ENCODE measurements around the gene MAIP1. TPM values are rescaled to one million over a fixed set of nuclear protein-coding genes. Genes with fewer than 3 reads are reported as not detected.

MAIP1 gene
- total and polyA plus RNA-seq, 2 of the 4 experiments (the other 2 are of a cell fraction) = 14.2 to 16.8 TPM

DNA sequence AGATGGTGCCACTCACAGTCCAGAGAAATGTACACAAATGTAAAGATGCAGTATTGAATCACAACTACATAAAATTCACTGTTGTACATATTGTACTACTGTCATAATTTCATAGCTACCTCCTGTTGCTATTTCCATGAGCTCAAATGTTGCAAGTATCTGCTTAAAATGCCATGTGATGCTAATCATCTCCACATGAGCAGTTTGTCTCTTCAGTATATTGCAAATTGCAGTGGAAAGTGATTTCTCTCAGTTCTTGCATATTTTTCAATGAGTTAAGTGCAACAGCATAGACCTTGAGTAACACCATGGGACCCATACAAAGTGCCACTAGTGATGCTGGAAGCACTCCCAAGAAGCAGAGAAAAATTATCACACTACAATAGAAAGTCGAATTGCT lies 51.9 kb downstream of the MAIP1 start:
- Histone ChIP-seq H2BK20ac (ENCODE audit: low read depth, low read length) (no peak overlapping the region), H3K4me3 (ENCODE audit: insufficient read depth, low read depth, low read length) (no peak overlapping the region), H2BK15ac (ENCODE audit: low read depth, low read length) (no peak overlapping the region), H4K91ac (ENCODE audit: insufficient read depth, low read depth, low read length) (no peak overlapping the region), H3K4ac (ENCODE audit: low read depth, low read length) (no peak overlapping the region), H3K9ac (ENCODE audit: low read depth, low read length) (no peak overlapping the region), H3K23ac (ENCODE audit: low read depth, low read length) (no peak overlapping the region), H2BK120ac (ENCODE audit: low read depth, low read length) (no peak overlapping the region), H2BK5ac (ENCODE audit: low read depth, low read length, poor library complexity, severe bottlenecking) (no peak overlapping the region), H3K36me3 (ENCODE audit: control insufficient read depth, insufficient read depth, low read length) (no peaks in the 10 kb centered on the region), H3K4me1 (ENCODE audit: control insufficient read depth, insufficient read depth, low read length) (peaks cover 2% of the 10 kb centered on the region), H2AK5ac (ENCODE audit: low read depth, low read length) (no peak overlapping the region), H4K8ac (ENCODE audit: low read depth in 2 of 2, low read length in 2 of 2) (no peak overlapping the region), H3K4me2 (ENCODE audit: low read depth, low read length) (no peak overlapping the region), H3K27me3 (ENCODE audit: control insufficient read depth, insufficient read depth, low read length) (no peaks in the 10 kb centered on the region), H2AFZ (replicated peaks; ENCODE audit: low read length, poor library complexity) (no peak overlapping the region), H3K27ac (ENCODE audit: insufficient read depth, low read length) (no peak overlapping the region), H4K20me1 (ENCODE audit: insufficient read depth, low read length) (no peaks in the 10 kb centered on the region), H3K79me1 (ENCODE audit: low read depth in 1 of 2, low read length in 2 of 2) (no peaks in the 10 kb centered on the region), H2AK9ac (replicated peaks; ENCODE audit: low read depth, low read length, poor library complexity) (no peak overlapping the region), H3K56ac (ENCODE audit: extremely low read depth, insufficient read depth, low read length) (no peak overlapping the region), H3K18ac (ENCODE audit: low read depth, low read length) (no peak overlapping the region), H3K14ac (replicated peaks; ENCODE audit: low read depth, low read length) (no peak overlapping the region), H3K9me1 (ENCODE audit: insufficient read depth, low read length) (no peaks in the 10 kb centered on the region), H4K5ac (ENCODE audit: low read depth, low read length) (no peak overlapping the region), H3K9me3 (ENCODE audit: control insufficient read depth, insufficient read depth, low read length) (peaks cover 5% of the 10 kb centered on the region)
- no peak for ATAC-seq (ENCODE audit: low read depth)
- intact Hi-C loops (cut with micrococcal nuclease) (no loop called here), dilution Hi-C loops (cut with HindIII; ENCODE audit: low sequenced_read_pairs, unreplicated experiment) (no loop called here), in situ Hi-C loops (cut with MboI; ENCODE audit: low sequenced_read_pairs) (no loop called here)
- TF ChIP-seq FOS (IDR thresholded peaks at IDR 0.05; ENCODE audit: low read depth, low read length) = no peak
- TF ChIP-seq, protein P1, sequence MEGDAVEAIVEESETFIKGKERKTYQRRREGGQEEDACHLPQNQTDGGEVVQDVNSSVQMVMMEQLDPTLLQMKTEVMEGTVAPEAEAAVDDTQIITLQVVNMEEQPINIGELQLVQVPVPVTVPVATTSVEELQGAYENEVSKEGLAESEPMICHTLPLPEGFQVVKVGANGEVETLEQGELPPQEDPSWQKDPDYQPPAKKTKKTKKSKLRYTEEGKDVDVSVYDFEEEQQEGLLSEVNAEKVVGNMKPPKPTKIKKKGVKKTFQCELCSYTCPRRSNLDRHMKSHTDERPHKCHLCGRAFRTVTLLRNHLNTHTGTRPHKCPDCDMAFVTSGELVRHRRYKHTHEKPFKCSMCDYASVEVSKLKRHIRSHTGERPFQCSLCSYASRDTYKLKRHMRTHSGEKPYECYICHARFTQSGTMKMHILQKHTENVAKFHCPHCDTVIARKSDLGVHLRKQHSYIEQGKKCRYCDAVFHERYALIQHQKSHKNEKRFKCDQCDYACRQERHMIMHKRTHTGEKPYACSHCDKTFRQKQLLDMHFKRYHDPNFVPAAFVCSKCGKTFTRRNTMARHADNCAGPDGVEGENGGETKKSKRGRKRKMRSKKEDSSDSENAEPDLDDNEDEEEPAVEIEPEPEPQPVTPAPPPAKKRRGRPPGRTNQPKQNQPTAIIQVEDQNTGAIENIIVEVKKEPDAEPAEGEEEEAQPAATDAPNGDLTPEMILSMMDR (conservative IDR thresholded peaks at IDR 0.05; ENCODE audit: low read depth, low read length) = no peak
- TF ChIP-seq MXI1 (IDR thresholded peaks at IDR 0.05; ENCODE audit: borderline replicate concordance, low read depth, low read length) = no peak
- no peak for TF ChIP-seq RCOR1 (IDR thresholded peaks at IDR 0.05; ENCODE audit: insufficient replicate concordance, low read length)
- no peak for TF ChIP-seq BHLHE40 (IDR thresholded peaks at IDR 0.05; ENCODE audit: low read depth, low read length)
- TF ChIP-seq CHD1 (IDR thresholded peaks at IDR 0.05; ENCODE audit: low read depth, low read length) = no peak
- no peak for TF ChIP-seq MAFK (IDR thresholded peaks at IDR 0.05; ENCODE audit: low read depth, low read length)
- no peak for TF ChIP-seq NFE2L2 (IDR thresholded peaks at IDR 0.05; ENCODE audit: low read depth, low read length)
- no peak for TF ChIP-seq MAZ (IDR thresholded peaks at IDR 0.05; ENCODE audit: borderline replicate concordance, low read depth, low read length)
- no peak for TF ChIP-seq RFX5 (IDR thresholded peaks at IDR 0.05; ENCODE audit: low read depth, low read length)
- TF ChIP-seq, protein P2, sequence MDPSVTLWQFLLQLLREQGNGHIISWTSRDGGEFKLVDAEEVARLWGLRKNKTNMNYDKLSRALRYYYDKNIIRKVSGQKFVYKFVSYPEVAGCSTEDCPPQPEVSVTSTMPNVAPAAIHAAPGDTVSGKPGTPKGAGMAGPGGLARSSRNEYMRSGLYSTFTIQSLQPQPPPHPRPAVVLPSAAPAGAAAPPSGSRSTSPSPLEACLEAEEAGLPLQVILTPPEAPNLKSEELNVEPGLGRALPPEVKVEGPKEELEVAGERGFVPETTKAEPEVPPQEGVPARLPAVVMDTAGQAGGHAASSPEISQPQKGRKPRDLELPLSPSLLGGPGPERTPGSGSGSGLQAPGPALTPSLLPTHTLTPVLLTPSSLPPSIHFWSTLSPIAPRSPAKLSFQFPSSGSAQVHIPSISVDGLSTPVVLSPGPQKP (IDR thresholded peaks at IDR 0.05; ENCODE audit: borderline replicate concordance, low read depth, low read length) = no peak
- TF ChIP-seq POLR2A (IDR thresholded peaks at IDR 0.05; ENCODE audit: low read depth, low read length) = no peak
- TF ChIP-seq SMC3 (IDR thresholded peaks at IDR 0.05; ENCODE audit: low read depth, low read length) = no peak
- no peak for TF ChIP-seq CEBPB (IDR thresholded peaks at IDR 0.05; ENCODE audit: low read depth, low read length)
- TF ChIP-seq, protein P3, sequence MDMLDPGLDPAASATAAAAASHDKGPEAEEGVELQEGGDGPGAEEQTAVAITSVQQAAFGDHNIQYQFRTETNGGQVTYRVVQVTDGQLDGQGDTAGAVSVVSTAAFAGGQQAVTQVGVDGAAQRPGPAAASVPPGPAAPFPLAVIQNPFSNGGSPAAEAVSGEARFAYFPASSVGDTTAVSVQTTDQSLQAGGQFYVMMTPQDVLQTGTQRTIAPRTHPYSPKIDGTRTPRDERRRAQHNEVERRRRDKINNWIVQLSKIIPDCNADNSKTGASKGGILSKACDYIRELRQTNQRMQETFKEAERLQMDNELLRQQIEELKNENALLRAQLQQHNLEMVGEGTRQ (IDR thresholded peaks at IDR 0.05; ENCODE audit: low read depth, low read length) = no peak
- no peak for TF ChIP-seq RAD21 (IDR thresholded peaks at IDR 0.05; ENCODE audit: low read length)
- WGBS, 2 experiments (ENCODE audit: extremely low coverage in 2 of 2, insufficient read length in 1 of 2) = no CpG with 5 or more reads among the region's 1 CpG
- ChIA-PET CTCF (no interaction called here), POLR2A (ENCODE audit: unreplicated experiment) (no interaction called here)
- DNase-seq = no peak
- BruUV-seq (replicated peaks) = no TSS peak
